ENCODE data around the gene TANGO6.

The TANGO6 gene

DNA sequence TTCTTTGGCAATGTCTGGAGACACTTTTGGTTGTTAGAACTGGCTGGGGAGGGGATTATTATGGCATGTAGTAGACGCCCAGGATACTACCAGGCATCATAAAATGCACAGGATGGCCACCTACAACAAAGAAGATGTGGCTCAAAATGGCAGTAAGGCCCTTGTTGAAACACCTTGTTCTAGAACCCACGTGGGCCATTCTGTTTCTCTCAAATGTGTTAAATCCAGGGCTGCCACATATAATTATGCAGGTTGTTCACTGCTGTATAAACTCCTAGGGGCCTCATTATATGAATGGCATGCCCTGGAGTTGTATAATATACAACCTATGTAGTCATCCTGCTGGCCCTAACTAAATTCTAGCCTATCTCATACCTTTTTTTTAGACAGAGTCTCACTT is 138.6 kb downstream of the TANGO6 start:
- Histone ChIP-seq H3K27me3 (replicated peaks; ENCODE audit: insufficient read depth, low read length) (no peaks in the 10 kb centered on the region), H3K4me2 (ENCODE audit: low read depth, low read length) (no peak overlapping the region), H3K27ac (ENCODE audit: low read length) (no peak overlapping the region), H3K9me2 (replicated peaks; ENCODE audit: insufficient read depth, low read length) (no peaks in the 10 kb centered on the region), H3K79me2 (ENCODE audit: low read length) (no peaks in the 10 kb centered on the region), H3F3A (ENCODE audit: insufficient read depth, low read length) (no peaks in the 10 kb centered on the region), H3K9me3 (replicated peaks; ENCODE audit: insufficient read depth, low read length) (no peaks in the 10 kb centered on the region), H4K20me1 (ENCODE audit: insufficient read depth, low read length) (no peaks in the 10 kb centered on the region), H2AFZ (ENCODE audit: low read length) (no peak overlapping the region), H3K9ac (ENCODE audit: low read length) (no peak overlapping the region), H3K36me3 (replicated peaks; ENCODE audit: insufficient read depth, low read length) (no peaks in the 10 kb centered on the region), H3K4me3 (ENCODE audit: low read length) (no peak overlapping the region), H3K4me1 (ENCODE audit: low read length) (no peaks in the 10 kb centered on the region)
- TF ChIP-seq EZH2 (optimal IDR thresholded peaks at IDR 0.05; ENCODE audit: low read depth, low read length) (no peak), EZH2phosphoT487 (IDR thresholded peaks at IDR 0.05; ENCODE audit: low read length) (no peak)
- TF ChIP-seq, protein P1, sequence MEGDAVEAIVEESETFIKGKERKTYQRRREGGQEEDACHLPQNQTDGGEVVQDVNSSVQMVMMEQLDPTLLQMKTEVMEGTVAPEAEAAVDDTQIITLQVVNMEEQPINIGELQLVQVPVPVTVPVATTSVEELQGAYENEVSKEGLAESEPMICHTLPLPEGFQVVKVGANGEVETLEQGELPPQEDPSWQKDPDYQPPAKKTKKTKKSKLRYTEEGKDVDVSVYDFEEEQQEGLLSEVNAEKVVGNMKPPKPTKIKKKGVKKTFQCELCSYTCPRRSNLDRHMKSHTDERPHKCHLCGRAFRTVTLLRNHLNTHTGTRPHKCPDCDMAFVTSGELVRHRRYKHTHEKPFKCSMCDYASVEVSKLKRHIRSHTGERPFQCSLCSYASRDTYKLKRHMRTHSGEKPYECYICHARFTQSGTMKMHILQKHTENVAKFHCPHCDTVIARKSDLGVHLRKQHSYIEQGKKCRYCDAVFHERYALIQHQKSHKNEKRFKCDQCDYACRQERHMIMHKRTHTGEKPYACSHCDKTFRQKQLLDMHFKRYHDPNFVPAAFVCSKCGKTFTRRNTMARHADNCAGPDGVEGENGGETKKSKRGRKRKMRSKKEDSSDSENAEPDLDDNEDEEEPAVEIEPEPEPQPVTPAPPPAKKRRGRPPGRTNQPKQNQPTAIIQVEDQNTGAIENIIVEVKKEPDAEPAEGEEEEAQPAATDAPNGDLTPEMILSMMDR (IDR thresholded peaks at IDR 0.05; ENCODE audit: low read length), result no peak
- DNase-seq, result no peak

DNA sequence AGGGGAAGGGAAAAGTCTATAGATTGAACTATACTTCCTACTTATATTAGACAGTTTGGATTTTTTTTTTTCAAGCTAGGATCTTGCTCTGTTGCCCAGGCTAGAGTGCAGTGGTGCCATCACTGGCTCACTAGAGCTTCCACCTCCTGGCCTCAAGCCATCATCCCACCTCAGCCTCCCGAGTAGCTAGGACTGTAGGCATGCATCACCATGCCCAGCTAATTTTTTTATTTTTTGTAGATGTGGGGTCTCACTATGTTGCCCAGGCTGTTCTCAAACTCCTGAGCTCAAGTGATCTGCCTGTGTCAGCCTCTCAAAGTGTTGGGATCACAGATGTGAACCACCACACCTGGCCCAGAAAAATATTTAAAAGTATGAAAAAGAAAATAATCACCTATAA is 141.1 kb downstream of the TANGO6 start:
- Histone ChIP-seq H3K9me3 (replicated peaks; ENCODE audit: insufficient read depth, low read length) (no peaks in the 10 kb centered on the region), H3K27ac (ENCODE audit: low read length) (no peak overlapping the region), H3K4me1 (ENCODE audit: low read length) (no peaks in the 10 kb centered on the region), H2AFZ (ENCODE audit: low read length) (no peak overlapping the region), H3K9me2 (replicated peaks; ENCODE audit: insufficient read depth, low read length) (no peaks in the 10 kb centered on the region), H3K9ac (ENCODE audit: low read length) (no peak overlapping the region), H3F3A (ENCODE audit: insufficient read depth, low read length) (no peaks in the 10 kb centered on the region), H3K27me3 (replicated peaks; ENCODE audit: insufficient read depth, low read length) (no peaks in the 10 kb centered on the region), H3K36me3 (replicated peaks; ENCODE audit: insufficient read depth, low read length) (no peaks in the 10 kb centered on the region), H3K4me2 (ENCODE audit: low read depth, low read length) (no peak overlapping the region), H4K20me1 (ENCODE audit: insufficient read depth, low read length) (no peaks in the 10 kb centered on the region), H3K4me3 (ENCODE audit: low read length) (no peak overlapping the region), H3K79me2 (ENCODE audit: low read length) (no peaks in the 10 kb centered on the region)
- DNase-seq, result no peak
- no peak for TF ChIP-seq EZH2 (optimal IDR thresholded peaks at IDR 0.05; ENCODE audit: low read depth, low read length)
- TF ChIP-seq, protein P1 (IDR thresholded peaks at IDR 0.05; ENCODE audit: low read length), result no peak
- no peak for TF ChIP-seq EZH2phosphoT487 (IDR thresholded peaks at IDR 0.05; ENCODE audit: low read length)

DNA sequence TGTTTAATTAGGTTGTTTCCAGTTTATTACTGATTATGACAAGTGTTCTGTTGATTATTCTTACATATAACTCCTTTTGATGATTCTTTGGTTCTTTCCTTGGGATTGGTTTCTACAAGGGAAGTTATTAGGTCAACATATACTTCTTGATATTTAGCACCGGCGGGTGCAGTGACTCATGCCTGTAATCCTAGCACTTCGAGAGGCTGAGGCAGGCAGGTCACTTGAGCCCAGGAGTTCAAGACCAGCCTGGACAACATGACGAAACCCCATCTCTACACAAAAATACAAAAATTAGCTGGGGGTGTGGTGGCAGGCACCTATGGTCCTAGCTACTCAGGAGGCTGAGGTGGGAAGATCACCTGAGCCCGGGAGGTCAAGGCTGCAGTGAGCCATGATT is 141.9 kb downstream of the TANGO6 start:
- no peak overlapping the region for H2AFZ ChIP-seq (ENCODE audit: low read length)
- H3K79me2 ChIP-seq (ENCODE audit: low read length), result no peaks in the 10 kb centered on the region
- H4K20me1 ChIP-seq (ENCODE audit: insufficient read depth, low read length), result no peaks in the 10 kb centered on the region
- TF ChIP-seq, protein P1 (IDR thresholded peaks at IDR 0.05; ENCODE audit: low read length), result no peak
- TF ChIP-seq EZH2 (optimal IDR thresholded peaks at IDR 0.05; ENCODE audit: low read depth, low read length), result no peak
- no peak for TF ChIP-seq EZH2phosphoT487 (IDR thresholded peaks at IDR 0.05; ENCODE audit: low read length)
- no peaks in the 10 kb centered on the region for H3F3A ChIP-seq (ENCODE audit: insufficient read depth, low read length)
- no peak overlapping the region for H3K4me2 ChIP-seq (ENCODE audit: low read depth, low read length)
- H3K9me3 ChIP-seq (replicated peaks; ENCODE audit: insufficient read depth, low read length), result no peaks in the 10 kb centered on the region
- no peaks in the 10 kb centered on the region for H3K9me2 ChIP-seq (replicated peaks; ENCODE audit: insufficient read depth, low read length)
- H3K36me3 ChIP-seq (replicated peaks; ENCODE audit: insufficient read depth, low read length), result no peaks in the 10 kb centered on the region
- no peak for DNase-seq
- H3K27me3 ChIP-seq (replicated peaks; ENCODE audit: insufficient read depth, low read length), result no peaks in the 10 kb centered on the region
- no peak overlapping the region for H3K27ac ChIP-seq (ENCODE audit: low read length)
- H3K4me1 ChIP-seq (ENCODE audit: low read length), result no peaks in the 10 kb centered on the region
- H3K9ac ChIP-seq (ENCODE audit: low read length), result no peak overlapping the region
- H3K4me3 ChIP-seq (ENCODE audit: low read length), result no peak overlapping the region

All from MM.1S (cell line).